ENCODE measurements around the gene HOXA2.

The HOXA2 gene

DNA sequence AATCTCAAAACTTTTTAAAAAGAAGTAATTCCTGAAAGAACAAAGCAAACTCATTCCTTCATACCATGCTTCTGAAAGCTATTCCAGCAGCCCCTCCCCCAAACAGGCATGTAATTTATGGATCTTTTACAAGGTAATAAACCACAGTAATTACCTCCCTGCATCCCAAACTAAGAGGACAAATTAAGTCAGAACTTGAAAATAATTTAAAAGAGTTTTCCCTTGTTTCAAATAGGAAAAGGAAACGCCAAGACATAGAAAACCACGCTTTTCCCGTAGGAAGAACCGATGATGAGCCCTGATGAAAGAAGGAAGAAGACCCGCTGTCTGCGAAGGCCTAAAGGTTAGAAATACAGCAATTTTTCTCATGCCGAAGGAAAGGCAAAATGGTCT lies 19.2 kb upstream of the HOXA2 start (continued):
- TF ChIP-seq, protein P1, sequence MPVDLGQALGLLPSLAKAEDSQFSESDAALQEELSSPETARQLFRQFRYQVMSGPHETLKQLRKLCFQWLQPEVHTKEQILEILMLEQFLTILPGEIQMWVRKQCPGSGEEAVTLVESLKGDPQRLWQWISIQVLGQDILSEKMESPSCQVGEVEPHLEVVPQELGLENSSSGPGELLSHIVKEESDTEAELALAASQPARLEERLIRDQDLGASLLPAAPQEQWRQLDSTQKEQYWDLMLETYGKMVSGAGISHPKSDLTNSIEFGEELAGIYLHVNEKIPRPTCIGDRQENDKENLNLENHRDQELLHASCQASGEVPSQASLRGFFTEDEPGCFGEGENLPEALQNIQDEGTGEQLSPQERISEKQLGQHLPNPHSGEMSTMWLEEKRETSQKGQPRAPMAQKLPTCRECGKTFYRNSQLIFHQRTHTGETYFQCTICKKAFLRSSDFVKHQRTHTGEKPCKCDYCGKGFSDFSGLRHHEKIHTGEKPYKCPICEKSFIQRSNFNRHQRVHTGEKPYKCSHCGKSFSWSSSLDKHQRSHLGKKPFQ (tag by site-specific recombination; IDR thresholded peaks at IDR 0.05): no peak
- TF ChIP-seq ZNF350 (tag by site-specific recombination; IDR thresholded peaks at IDR 0.05) (no peak), ZNF121 (tag by site-specific recombination; IDR thresholded peaks at IDR 0.05) (no peak), ZXDB (tag by site-specific recombination; IDR thresholded peaks at IDR 0.05) (no peak), SETDB1 (IDR thresholded peaks at IDR 0.05; ENCODE audit: insufficient read length, low read length) (no peak), ZNF560 (tag by site-specific recombination; IDR thresholded peaks at IDR 0.05; ENCODE audit: borderline replicate concordance) (no peak), OSR2 (tag by site-specific recombination; IDR thresholded peaks at IDR 0.05) (peak; percentile 57; the same call in 1 of the 2 replicates), ZNF174 (tag by site-specific recombination; IDR thresholded peaks at IDR 0.05) (no peak), ZNF843 (tag by site-specific recombination; IDR thresholded peaks at IDR 0.05) (peak; percentile 44; the same call in 1 of the 2 replicates), SCRT1 (tag by site-specific recombination; IDR thresholded peaks at IDR 0.05; ENCODE audit: borderline replicate concordance) (no peak), SP7 (tag by site-specific recombination; IDR thresholded peaks at IDR 0.05) (peak; percentile 66), KLF9 (tag by site-specific recombination; IDR thresholded peaks at IDR 0.05; ENCODE audit: low read depth) (no peak), ZNF311 (tag by site-specific recombination; IDR thresholded peaks at IDR 0.05; ENCODE audit: borderline replicate concordance) (no peak), ZNF10 (tag by site-specific recombination; IDR thresholded peaks at IDR 0.05) (no peak), ZNF621 (tag by site-specific recombination; IDR thresholded peaks at IDR 0.05) (no peak), ZNF664 (tag by site-specific recombination; IDR thresholded peaks at IDR 0.05) (no peak), BCL11B (tag by site-specific recombination; IDR thresholded peaks at IDR 0.05; ENCODE audit: low read depth) (0 out of 2 replicates have a peak, but pooled peaks have one; percentile 37), ZNF146 (tag by site-specific recombination; IDR thresholded peaks at IDR 0.05) (no peak), IKZF3 (tag by site-specific recombination; IDR thresholded peaks at IDR 0.05) (peak; percentile 83), ZNF366 (tag by site-specific recombination; conservative IDR thresholded peaks at IDR 0.05) (peak; percentile 81), KLF16 (tag by site-specific recombination; IDR thresholded peaks at IDR 0.05) (no peak), FEZF1 (tag by site-specific recombination; IDR thresholded peaks at IDR 0.05) (peak; percentile 61; the same call in 1 of the 2 replicates), ZNF239 (tag by site-specific recombination; IDR thresholded peaks at IDR 0.05) (no peak), WT1 (tag by site-specific recombination; IDR thresholded peaks at IDR 0.05) (peak; percentile 92)
- TF ChIP-seq, protein P2, sequence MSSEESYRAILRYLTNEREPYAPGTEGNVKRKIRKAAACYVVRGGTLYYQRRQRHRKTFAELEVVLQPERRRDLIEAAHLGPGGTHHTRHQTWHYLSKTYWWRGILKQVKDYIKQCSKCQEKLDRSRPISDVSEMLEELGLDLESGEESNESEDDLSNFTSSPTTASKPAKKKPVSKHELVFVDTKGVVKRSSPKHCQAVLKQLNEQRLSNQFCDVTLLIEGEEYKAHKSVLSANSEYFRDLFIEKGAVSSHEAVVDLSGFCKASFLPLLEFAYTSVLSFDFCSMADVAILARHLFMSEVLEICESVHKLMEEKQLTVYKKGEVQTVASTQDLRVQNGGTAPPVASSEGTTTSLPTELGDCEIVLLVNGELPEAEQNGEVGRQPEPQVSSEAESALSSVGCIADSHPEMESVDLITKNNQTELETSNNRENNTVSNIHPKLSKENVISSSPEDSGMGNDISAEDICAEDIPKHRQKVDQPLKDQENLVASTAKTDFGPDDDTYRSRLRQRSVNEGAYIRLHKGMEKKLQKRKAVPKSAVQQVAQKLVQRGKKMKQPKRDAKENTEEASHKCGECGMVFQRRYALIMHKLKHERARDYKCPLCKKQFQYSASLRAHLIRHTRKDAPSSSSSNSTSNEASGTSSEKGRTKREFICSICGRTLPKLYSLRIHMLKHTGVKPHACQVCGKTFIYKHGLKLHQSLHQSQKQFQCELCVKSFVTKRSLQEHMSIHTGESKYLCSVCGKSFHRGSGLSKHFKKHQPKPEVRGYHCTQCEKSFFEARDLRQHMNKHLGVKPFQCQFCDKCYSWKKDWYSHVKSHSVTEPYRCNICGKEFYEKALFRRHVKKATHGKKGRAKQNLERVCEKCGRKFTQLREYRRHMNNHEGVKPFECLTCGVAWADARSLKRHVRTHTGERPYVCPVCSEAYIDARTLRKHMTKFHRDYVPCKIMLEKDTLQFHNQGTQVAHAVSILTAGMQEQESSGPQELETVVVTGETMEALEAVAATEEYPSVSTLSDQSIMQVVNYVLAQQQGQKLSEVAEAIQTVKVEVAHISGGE (tag by site-specific recombination; conservative IDR thresholded peaks at IDR 0.05; ENCODE audit: low read depth): no peak
- TF ChIP-seq, protein P3, sequence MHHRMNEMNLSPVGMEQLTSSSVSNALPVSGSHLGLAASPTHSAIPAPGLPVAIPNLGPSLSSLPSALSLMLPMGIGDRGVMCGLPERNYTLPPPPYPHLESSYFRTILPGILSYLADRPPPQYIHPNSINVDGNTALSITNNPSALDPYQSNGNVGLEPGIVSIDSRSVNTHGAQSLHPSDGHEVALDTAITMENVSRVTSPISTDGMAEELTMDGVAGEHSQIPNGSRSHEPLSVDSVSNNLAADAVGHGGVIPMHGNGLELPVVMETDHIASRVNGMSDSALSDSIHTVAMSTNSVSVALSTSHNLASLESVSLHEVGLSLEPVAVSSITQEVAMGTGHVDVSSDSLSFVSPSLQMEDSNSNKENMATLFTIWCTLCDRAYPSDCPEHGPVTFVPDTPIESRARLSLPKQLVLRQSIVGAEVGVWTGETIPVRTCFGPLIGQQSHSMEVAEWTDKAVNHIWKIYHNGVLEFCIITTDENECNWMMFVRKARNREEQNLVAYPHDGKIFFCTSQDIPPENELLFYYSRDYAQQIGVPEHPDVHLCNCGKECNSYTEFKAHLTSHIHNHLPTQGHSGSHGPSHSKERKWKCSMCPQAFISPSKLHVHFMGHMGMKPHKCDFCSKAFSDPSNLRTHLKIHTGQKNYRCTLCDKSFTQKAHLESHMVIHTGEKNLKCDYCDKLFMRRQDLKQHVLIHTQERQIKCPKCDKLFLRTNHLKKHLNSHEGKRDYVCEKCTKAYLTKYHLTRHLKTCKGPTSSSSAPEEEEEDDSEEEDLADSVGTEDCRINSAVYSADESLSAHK (tag by site-specific recombination; IDR thresholded peaks at IDR 0.05): 0 out of 2 replicates have a peak, but pooled peaks have one; percentile 55
- TF ChIP-seq, protein P4, sequence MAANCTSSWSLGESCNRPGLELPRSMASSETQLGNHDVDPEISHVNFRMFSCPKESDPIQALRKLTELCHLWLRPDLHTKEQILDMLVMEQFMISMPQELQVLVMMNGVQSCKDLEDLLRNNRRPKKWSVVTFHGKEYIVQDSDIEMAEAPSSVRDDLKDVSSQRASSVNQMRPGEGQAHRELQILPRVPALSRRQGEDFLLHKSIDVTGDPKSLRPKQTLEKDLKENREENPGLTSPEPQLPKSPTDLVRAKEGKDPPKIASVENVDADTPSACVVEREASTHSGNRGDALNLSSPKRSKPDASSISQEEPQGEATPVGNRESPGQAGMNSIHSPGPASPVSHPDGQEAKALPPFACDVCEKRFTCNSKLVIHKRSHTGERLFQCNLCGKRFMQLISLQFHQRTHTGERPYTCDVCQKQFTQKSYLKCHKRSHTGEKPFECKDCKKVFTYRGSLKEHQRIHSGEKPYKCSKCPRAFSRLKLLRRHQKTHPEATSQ (tag by site-specific recombination; IDR thresholded peaks at IDR 0.05): no peak
- TF ChIP-seq, protein P5, sequence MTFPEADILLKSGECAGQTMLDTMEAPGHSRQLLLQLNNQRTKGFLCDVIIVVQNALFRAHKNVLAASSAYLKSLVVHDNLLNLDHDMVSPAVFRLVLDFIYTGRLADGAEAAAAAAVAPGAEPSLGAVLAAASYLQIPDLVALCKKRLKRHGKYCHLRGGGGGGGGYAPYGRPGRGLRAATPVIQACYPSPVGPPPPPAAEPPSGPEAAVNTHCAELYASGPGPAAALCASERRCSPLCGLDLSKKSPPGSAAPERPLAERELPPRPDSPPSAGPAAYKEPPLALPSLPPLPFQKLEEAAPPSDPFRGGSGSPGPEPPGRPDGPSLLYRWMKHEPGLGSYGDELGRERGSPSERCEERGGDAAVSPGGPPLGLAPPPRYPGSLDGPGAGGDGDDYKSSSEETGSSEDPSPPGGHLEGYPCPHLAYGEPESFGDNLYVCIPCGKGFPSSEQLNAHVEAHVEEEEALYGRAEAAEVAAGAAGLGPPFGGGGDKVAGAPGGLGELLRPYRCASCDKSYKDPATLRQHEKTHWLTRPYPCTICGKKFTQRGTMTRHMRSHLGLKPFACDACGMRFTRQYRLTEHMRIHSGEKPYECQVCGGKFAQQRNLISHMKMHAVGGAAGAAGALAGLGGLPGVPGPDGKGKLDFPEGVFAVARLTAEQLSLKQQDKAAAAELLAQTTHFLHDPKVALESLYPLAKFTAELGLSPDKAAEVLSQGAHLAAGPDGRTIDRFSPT (tag by site-specific recombination; IDR thresholded peaks at IDR 0.05): no peak
- TF ChIP-seq, protein P6, sequence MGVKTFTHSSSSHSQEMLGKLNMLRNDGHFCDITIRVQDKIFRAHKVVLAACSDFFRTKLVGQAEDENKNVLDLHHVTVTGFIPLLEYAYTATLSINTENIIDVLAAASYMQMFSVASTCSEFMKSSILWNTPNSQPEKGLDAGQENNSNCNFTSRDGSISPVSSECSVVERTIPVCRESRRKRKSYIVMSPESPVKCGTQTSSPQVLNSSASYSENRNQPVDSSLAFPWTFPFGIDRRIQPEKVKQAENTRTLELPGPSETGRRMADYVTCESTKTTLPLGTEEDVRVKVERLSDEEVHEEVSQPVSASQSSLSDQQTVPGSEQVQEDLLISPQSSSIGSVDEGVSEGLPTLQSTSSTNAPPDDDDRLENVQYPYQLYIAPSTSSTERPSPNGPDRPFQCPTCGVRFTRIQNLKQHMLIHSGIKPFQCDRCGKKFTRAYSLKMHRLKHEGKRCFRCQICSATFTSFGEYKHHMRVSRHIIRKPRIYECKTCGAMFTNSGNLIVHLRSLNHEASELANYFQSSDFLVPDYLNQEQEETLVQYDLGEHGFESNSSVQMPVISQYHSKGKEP (tag by site-specific recombination; IDR thresholded peaks at IDR 0.05): peak; percentile 69; the same call in 1 of the 2 replicates

Measured in HEK293 (cell line).